IPS-20b (cell line): ENCODE data around the gene FAM168B.
"Not testable (repeated sequence)": the region's sequence is repeated elsewhere in the genome, so short reads cannot be mapped to it uniquely, and the experiment has no call there.

Experiments
- H3K27ac ChIP-seq: one replicate; pipeline ENCODE4 v1.5.1; 2013; ENCODE audit warnings: low read length
- H3K27me3 ChIP-seq: 2 replicates; pipeline ENCODE4 v1.6.1; 2013; ENCODE audit warnings: mild to moderate bottlenecking, low read length, inconsistent platforms; ENCODE audit not compliant: insufficient read depth
- H3K36me3 ChIP-seq: 2 replicates; pipeline ENCODE4 v1.6.1; 2013; ENCODE audit warnings: low read depth, mild to moderate bottlenecking, inconsistent platforms, low read length, moderate library complexity; ENCODE audit not compliant: insufficient read depth
- H3K4me1 ChIP-seq: 2 replicates; pipeline ENCODE4 v1.6.1; 2013; ENCODE audit warnings: mild to moderate bottlenecking, control low read depth, inconsistent platforms, low read length, moderate library complexity; ENCODE audit not compliant: insufficient read depth
- H3K4me3 ChIP-seq: 2 replicates; pipeline ENCODE4 v1.5.1; 2013; ENCODE audit warnings: mild to moderate bottlenecking, low read length, inconsistent platforms
- H3K9ac ChIP-seq: 2 replicates; pipeline ENCODE4 v1.6.1; 2013; ENCODE audit warnings: low read depth, mild to moderate bottlenecking, inconsistent platforms, low read length, moderate library complexity
- H3K9me3 ChIP-seq: 2 replicates; pipeline ENCODE4 v1.6.1; 2013; ENCODE audit warnings: mild to moderate bottlenecking, low read depth, low read length, inconsistent platforms; ENCODE audit not compliant: insufficient read depth

The FAM168B gene

DNA sequence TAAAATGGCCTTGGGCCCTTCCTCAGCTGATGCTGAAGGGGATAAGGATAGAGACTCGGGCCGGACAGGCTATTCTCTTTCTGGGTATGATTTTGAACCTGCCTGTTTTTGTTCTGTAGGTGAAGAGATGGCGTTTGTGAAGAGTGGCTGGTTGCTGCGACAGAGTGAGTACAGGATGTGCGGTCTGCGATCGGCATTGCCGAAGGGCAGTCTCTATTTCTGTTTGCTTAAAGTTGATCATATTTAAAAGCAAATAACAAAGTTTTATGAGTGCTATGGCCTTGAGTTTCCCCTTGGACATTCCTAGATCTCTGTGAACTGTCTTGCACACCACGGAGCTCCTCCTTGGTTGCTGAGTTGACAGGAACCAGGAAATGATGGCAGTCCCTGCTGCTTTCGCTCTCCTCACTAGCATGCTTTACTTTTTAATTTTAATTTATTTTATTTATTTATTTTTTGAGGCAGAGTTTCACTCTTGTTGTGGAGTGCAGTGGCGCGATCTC lies 27.6 kb upstream of the FAM168B start:
- no peaks in the 10 kb centered on the region for H3K27me3 ChIP-seq
- H3K4me3 ChIP-seq: no peak overlapping the region
- no peak overlapping the region for H3K9ac ChIP-seq
- no peaks in the 10 kb centered on the region for H3K9me3 ChIP-seq
- no peak overlapping the region for H3K27ac ChIP-seq
- peaks cover 30% of the 10 kb centered on the region for H3K36me3 ChIP-seq
- no peaks in the 10 kb centered on the region for H3K4me1 ChIP-seq

DNA sequence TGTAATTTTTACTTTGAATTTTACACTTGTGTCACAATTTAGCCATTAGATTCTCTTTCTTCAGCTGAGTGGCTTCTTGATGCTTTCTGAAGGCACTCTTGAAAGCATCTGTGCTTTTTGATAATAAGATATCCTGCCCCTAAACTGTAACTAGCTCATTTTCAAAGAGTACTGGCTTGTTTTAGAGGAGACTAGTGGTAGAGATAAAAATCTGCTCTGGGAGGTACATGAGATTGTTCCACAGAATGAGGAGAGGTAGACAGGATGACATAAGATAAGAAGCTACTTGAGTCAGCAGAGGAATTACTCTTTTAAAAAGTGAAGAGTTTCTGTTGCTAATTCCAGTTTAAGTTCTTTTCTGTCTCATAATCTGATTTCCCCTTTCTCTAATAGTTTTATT lies 22.5 kb upstream of the FAM168B start:
- no peak overlapping the region for H3K4me3 ChIP-seq
- peaks cover 4% of the 10 kb centered on the region; the same call in 1 of the 2 replicates for H3K36me3 ChIP-seq

DNA sequence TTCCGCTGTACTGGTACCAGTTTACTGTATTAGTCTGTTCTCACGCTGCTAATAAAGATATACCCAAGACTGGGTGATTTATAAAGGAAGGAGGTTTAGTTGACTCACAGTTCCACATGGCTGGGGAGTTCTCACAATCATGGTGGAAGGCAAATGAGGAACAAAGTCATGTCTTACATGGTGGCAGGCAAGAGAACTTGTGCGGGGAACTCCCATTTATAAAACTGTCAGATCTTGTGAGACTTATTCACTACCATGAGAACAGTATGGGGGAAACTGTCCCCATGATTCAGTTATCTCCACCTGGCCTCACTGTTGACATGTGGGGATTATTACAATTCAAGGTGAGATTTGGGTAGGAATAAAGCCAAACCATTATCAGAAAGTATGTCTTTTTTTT lies 21.7 kb upstream of the FAM168B start:
- H3K4me3 ChIP-seq, H3K36me3 ChIP-seq, H3K27me3 ChIP-seq, H3K27ac ChIP-seq, H3K9me3 ChIP-seq, H3K9ac ChIP-seq: not testable (repeated sequence)
- peaks cover 13% of the 10 kb centered on the region; the same call in 1 of the 2 replicates for H3K4me1 ChIP-seq

More for the DNA sequence above, 22.5 kb upstream of the FAM168B start:
- Histone ChIP-seq H3K4me1 (peaks cover 13% of the 10 kb centered on the region; the same call in 1 of the 2 replicates), H3K9me3 (no peaks in the 10 kb centered on the region), H3K9ac (no peak overlapping the region), H3K27me3 (no peaks in the 10 kb centered on the region), H3K27ac (no peak overlapping the region)

DNA sequence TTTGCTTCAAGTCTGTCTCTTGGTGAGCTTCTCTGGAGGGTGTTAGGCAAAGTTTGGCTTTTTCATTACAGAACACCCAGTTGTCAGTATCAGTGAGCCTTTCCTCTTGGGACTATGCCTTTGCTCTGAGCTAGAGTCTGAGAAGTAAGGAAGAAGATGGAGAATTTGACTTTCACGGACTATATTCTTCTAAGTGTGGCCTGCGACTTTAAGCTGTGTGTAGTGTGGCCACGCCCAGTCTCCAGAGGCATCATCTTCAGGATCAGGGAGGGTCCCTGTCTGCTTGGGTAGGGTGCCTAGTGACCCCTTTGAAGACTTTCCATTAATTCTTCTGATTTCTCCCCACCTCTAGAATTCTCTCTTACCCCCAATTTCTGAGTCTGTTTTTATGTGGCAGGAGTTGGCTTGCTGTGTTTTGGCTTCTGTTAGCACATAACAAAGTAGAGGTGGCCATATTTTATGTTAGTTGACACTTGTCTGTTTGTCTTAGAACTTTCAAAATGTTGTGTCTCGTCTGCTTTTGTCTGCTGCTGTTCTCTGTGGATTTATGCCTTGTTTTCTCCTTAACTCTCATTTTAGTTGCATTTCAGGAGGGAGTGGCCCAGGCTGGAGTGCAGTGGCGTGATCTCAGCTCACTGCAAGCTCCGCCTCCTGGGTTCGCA lies 20.4 kb upstream of the FAM168B start:
- H3K4me3 ChIP-seq: no peak overlapping the region
- peaks cover 9% of the 10 kb centered on the region; the same call in 1 of the 2 replicates for H3K36me3 ChIP-seq
- H3K9me3 ChIP-seq: no peaks in the 10 kb centered on the region
- no peak overlapping the region for H3K9ac ChIP-seq
- H3K27me3 ChIP-seq: no peaks in the 10 kb centered on the region
- H3K4me1 ChIP-seq: peaks cover 13% of the 10 kb centered on the region; the same call in 1 of the 2 replicates
- H3K27ac ChIP-seq: no peak overlapping the region

DNA sequence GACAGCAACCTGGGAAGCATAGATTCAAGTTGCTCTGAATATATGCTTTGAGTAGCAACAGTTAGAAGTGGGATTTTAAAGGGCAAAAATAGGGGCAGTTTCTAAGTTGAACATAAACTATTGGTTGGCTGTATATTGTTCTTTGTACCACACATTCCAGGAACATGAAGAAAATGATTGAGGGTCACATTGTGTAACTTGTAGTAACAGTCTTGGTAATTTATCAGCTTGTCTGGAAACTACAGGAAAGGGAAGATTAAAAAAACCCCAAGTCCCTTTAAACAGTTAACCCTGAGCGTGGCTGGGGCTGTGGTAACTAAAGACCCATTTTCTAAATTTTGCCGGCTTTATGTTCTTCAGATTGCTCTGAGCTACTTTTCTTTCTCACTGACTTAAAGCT lies 19.3 kb upstream of the FAM168B start:
- Histone ChIP-seq H3K27ac (no peak overlapping the region), H3K9me3 (no peaks in the 10 kb centered on the region), H3K36me3 (peaks cover 9% of the 10 kb centered on the region; the same call in 1 of the 2 replicates), H3K27me3 (no peaks in the 10 kb centered on the region), H3K9ac (no peak overlapping the region), H3K4me3 (no peak overlapping the region; the same call in 1 of the 2 replicates), H3K4me1 (peaks cover 13% of the 10 kb centered on the region; the same call in 1 of the 2 replicates)

DNA sequence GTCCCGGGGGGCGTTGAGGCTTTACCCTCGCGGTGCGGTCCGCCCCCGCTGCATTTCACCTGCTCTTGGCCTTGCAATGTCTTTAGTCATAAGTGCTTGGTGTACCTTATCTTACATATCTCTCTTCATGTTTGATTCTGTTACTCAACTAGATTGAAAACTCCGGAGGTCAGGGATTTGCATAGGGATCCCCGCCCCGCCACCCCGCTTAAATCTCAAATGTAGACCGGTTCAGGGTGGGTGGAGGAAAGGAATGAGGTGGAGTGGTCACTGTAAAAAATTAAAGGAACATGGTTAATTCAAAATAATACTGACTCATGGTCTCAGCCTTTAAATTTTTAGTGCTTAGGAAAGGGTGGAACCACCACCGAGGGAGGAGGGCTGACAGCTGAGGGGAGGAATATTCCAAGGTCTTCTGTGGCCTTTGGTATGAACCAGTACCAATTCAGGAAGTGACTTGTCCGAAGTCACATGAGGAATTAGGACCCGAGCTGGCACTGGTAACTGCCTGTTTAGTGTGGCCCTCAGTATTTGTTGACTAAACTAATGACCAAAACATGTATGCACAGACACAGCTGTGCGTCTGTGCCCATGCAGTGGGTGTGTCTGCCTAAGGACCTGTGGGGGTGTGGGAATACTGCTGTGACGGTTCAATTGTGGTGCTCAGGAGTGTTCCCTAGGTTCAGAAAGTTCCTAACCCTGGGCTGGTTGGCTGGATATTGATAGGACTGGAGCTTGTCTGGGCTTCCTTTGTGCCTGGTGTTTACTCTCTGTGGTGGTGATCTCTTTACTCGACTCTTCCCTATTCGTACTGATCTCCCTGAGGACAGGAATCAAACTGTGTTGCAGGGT lies 12.9 kb upstream of the FAM168B start:
- H3K36me3 ChIP-seq: peaks cover 5% of the 10 kb centered on the region; the same call in 1 of the 2 replicates
- H3K9ac ChIP-seq: peak overlapping the region; percentile 87; the same call in 1 of the 2 replicates
- H3K27me3 ChIP-seq: no peaks in the 10 kb centered on the region
- peaks cover 4% of the 10 kb centered on the region; the same call in 1 of the 2 replicates for H3K4me1 ChIP-seq
- no peak overlapping the region for H3K27ac ChIP-seq
- peak overlapping the region; percentile 89 for H3K4me3 ChIP-seq
- no peaks in the 10 kb centered on the region for H3K9me3 ChIP-seq

DNA sequence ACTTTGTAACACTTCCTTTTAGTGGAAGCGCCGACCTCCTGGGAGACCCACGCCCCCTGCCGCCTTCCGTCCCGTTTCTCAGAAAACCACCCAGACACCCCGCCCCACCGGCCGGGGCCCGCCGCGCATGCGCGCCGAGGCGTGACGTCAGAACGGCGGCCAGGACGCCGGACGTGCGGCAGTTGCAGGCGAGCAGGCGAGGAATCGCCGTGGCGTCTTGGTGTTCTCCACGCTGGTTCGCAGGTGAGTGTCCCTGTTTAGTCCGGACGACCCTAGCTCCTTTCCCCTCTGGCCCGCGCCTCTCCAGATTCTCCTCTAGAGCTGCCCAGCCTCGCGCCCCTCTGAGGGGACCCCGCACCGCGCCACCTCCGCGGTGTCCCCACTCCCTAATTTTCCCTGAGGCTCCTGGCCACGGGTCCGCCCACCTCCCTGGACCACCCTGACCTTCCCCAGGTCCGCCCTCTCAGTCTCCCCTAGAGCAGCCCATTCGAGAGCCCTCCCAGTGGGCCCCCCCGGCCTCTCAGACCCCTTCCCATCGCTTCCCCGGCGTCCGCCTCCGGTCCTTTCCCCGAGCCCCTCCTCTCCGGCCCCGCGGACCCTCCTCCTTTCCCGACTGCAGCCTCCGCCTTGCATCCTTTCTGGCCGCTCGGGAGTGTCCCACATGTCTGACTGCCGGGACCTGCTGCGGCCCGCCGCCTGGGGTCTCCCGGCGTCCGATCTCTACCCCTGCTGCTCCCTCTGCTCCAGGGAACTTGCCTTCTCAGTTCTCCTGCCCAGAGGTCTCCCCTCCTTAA lies 12.1 kb upstream of the FAM168B start, which contains the start of gene PLEKHB2:
PLEKHB2 (plus strand) TSS at position 181 of the 794 bp plus-strand sequence. CDS start 15,606 bp downstream, outside the sequence.
- Histone ChIP-seq H3K4me3 (peak within 1 kb of the TSS; percentile 89), H3K4me1 (peaks cover 4% of the 10 kb centered on the region; the same call in 1 of the 2 replicates), H3K27me3 (no peaks in the 10 kb centered on the region), H3K9me3 (no peaks in the 10 kb centered on the region), H3K9ac (peak within 1 kb of the TSS; percentile 87), H3K36me3 (peaks cover 2% of the 10 kb centered on the region; the same call in 1 of the 2 replicates), H3K27ac (no peak within 1 kb of the TSS)

DNA sequence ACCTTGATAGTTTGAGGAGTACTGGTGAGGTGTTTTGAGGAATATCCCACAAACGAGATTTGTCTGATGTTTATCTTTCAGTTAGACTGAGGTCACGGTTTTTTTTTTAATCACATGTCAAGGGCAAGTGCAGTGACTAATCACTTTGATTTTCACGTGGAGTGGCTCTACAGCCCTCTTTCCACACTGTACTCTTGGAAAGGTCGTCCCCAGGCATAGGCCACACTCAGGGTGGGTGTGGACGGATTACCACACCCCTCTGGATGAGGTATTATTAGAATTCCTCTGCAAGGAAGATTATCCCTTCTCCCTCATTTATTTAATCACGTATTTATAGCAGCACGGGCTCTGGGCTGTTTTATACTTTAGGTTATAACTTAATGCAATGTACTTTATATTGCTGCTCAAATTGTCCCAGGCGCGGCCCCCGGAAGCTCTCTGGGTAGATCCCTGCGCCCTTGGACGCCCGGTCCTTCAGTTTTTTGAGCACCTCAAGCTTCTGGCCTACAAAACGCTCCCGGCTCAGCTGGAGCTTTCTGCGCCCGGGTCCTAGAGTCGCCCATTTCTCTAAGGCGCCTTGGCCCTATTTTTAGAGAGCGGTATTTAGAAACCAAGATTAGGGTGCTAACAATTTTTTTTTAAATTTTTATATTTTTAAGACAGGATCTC lies 11.4 kb upstream of the FAM168B start:
- Histone ChIP-seq H3K27ac (no peak overlapping the region), H3K9ac (peak overlapping the region; percentile 87; the same call in 1 of the 2 replicates), H3K4me3 (peak overlapping the region; percentile 89), H3K9me3 (no peaks in the 10 kb centered on the region), H3K36me3 (no peaks in the 10 kb centered on the region), H3K4me1 (peaks cover 4% of the 10 kb centered on the region; the same call in 1 of the 2 replicates), H3K27me3 (no peaks in the 10 kb centered on the region)

DNA sequence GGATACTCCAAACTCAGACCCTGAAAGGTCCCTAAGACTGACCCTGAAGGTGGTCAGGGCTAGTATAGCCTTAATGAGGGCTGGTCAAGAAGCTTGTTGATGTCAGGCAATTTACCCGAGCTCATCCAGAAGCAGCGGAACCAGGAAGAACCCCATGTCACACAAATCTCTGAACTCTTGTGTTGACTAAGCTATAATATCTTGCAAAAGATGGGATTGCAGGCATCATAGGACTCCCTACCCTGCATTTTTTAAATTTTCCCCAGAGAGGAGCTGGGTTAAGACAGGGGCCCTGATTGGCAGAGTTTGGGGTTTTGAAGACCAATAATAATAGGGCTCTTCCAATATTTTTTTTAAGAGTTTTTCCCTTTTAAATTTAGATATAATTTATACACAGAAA lies 9.9 kb upstream of the FAM168B start:
- Histone ChIP-seq H3K9me3 (no peaks in the 10 kb centered on the region), H3K27me3 (no peaks in the 10 kb centered on the region), H3K36me3 (no peaks in the 10 kb centered on the region), H3K4me1 (peaks cover 4% of the 10 kb centered on the region; the same call in 1 of the 2 replicates), H3K27ac (no peak overlapping the region), H3K4me3 (no peak overlapping the region), H3K9ac (no peak overlapping the region)

DNA sequence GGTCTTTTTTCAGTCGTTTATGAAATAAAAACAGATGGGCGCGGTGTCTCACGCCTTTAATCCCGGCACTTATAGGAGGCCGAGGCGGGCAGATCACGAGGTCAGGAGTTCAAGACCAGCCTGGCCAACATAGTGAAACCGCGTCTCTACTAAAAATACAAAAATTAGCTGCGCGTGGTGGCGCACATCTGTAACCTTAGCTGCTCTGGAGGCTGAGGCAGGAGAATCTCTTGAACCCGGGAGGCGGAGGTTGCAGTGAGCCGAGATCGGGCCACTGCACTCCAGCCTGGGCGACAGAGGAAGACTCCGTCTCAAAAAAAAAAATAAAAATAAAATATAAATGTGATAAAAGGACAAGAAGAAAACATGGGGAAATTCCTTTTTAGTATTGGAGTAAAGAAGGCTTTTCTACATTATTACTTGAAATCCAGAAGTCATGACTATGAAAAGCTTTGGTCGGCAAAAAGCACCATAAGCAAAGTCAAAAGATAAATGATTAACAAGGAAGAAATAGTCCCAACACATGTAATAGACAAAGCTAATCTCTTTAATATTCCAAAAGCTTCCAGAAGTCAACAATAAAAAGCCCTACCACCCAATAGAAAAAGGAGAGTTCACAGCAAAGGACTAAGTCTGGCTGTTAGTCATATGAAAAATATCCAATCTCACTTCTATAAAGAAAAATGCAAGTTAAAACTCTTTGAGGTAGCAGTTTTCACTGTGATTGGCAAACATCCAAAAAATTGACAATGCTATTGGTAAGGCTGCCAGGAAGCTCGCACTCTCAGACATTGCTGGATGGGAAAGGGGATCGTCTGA lies 1.4 kb upstream of the FAM168B start:
- H3K9ac ChIP-seq: no peak overlapping the region
- peaks cover 6% of the 10 kb centered on the region; the same call in 1 of the 2 replicates for H3K36me3 ChIP-seq
- H3K4me3 ChIP-seq: peak overlapping the region; percentile 97
- H3K27me3 ChIP-seq: no peaks in the 10 kb centered on the region
- H3K9me3 ChIP-seq: no peaks in the 10 kb centered on the region
- no peaks in the 10 kb centered on the region for H3K4me1 ChIP-seq
- no peak overlapping the region for H3K27ac ChIP-seq
